HG02571 (cell line): ENCODE measurements around the gene TCF12.

Source experiments
- ATAC-seq: cut with Tn5 transposase; IDR thresholded peaks from one replicate; pipeline ENCODE4 v1.9.1; 2021; ENCODE audit warnings: mild to moderate bottlenecking, moderate library complexity; ENCODE audit not compliant: unreplicated experiment

The TCF12 gene

GRCh38 chr15:57312318-57313133, 394.1 kb downstream of the TCF12 start:
- no peak for ATAC-seq

GRCh38 chr15:57313134-57313483, 394.7 kb downstream of the TCF12 start:
- ATAC-seq, result no peak

- no peak for ATAC-seq
Measured at GRCh38 chr15:57314221-57314620, 395.8 kb downstream of the TCF12 start.

GRCh38 chr15:57316451-57316850, 398.0 kb downstream of the TCF12 start:
- ATAC-seq, result no peak

GRCh38 chr15:57319226-57319918, 400.9 kb downstream of the TCF12 start:
- no peak for ATAC-seq

- ATAC-seq, result no peak
Measured at GRCh38 chr15:57319919-57320560, 401.6 kb downstream of the TCF12 start.

GRCh38 chr15:57320631-57321220, 402.3 kb downstream of the TCF12 start:
- no peak for ATAC-seq

GRCh38 chr15:57321485-57321884, 403.0 kb downstream of the TCF12 start:
- no peak for ATAC-seq

- ATAC-seq, result no peak
Measured at GRCh38 chr15:57321973-57322601, 403.6 kb downstream of the TCF12 start.

- no peak for ATAC-seq
Measured at GRCh38 chr15:57322602-57323250, 404.3 kb downstream of the TCF12 start.

GRCh38 chr15:57323299-57323805, 404.9 kb downstream of the TCF12 start:
- ATAC-seq, result no peak

- no peak for ATAC-seq
Measured at GRCh38 chr15:57323806-57324589, 405.6 kb downstream of the TCF12 start.

- ATAC-seq, result no peak
Measured at GRCh38 chr15:57324590-57324890, 406.1 kb downstream of the TCF12 start.

GRCh38 chr15:57324944-57325679, 406.7 kb downstream of the TCF12 start:
- ATAC-seq, result no peak

- no peak for ATAC-seq
Measured at GRCh38 chr15:57326196-57326595, 407.8 kb downstream of the TCF12 start.

- ATAC-seq, result no peak
Measured at GRCh38 chr15:57327985-57328471, 409.6 kb downstream of the TCF12 start.

GRCh38 chr15:57328479-57328878, 410.0 kb downstream of the TCF12 start:
- ATAC-seq, result no peak

- ATAC-seq, result no peak
Measured at GRCh38 chr15:57328897-57329296, 410.5 kb downstream of the TCF12 start.
